Measurements from ENCODE around the gene TEAD4.

TEAD4 gene

DNA sequence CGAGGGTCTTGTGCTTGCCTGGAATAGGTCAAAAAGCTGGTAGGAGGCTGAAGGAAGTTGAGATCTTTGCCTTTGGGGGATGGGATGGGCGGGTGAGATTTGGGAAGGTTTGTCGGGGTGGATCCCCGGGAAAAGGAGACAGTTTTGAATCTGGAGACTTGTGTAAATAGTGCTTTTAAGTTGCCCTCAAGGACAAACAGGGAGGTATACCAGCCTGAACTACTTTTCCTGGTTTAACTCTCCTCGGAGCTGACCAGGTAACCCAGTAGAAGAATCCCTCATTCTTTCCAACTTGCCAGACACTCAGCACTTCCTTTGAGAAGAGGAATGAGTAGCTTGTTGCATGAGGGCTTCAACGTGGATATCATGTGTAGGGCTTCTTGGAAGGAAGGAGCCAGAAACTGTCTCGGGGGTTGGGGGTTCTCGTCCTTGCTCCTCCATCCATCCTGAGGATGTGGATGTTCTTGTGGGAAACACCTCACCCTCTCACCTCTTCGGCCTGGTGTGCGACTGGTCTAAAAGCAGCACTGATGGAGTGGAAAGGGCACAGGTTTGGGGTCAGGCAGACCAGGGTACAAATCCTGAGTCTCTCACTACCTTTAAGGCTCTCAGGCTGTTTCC, 1.9 kb downstream of the TEAD4 start:
- DNase-seq (ENCODE audit: low read depth, low spot score), result no peak

DNA sequence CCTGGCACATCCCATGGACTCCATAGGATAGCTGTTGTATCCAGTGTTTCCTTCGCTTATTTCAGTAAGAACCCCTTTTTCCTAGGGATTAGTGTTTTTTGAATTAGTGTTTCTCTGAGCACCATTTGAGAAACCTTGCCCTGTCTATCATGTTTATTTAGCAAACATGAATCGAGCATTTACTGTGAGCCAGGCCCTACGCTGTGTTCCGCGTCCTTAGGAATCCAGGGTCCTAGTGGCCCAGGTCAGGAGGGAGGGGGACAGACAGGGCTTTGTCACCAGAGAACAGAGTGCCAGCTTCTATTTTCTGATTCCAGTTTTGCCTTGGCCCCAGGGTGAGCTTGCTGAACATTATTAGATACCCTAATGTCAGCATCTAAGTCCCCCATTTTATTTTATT, 2.5 kb downstream of the TEAD4 start:
- DNase-seq (ENCODE audit: low read depth, low spot score), result no peak

DNA sequence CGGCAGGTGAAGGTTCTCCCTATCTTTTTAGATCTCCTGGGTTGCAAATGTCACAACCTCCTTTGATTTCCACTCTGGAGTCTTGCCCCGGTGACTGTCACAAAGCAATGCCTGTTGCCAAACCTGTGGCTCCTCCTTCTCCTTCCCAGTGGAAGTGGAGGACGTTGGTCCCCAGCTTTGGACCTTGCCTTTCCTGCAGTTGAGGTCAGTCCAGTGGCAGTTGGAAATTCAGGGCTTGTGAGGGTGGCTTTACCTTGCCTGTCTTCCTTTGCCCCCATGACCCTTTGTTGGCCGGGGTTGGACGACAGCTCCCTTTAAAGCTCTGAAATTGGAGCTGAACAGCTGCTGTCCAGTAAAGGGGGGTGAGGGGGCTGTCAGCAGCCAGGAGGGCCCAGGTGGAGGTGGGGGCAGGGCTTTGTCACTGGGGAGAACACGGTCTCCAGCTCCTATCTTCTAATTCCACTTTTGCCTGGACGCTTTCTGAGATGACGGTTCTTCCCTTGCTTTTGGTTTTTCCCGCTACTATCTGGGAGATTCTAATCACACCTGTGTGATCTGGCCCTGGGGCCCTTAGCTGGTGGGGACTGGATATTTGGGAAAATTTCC, 4.1 kb downstream of the TEAD4 start:
- DNase-seq (ENCODE audit: low read depth, low spot score), result no peak

DNA sequence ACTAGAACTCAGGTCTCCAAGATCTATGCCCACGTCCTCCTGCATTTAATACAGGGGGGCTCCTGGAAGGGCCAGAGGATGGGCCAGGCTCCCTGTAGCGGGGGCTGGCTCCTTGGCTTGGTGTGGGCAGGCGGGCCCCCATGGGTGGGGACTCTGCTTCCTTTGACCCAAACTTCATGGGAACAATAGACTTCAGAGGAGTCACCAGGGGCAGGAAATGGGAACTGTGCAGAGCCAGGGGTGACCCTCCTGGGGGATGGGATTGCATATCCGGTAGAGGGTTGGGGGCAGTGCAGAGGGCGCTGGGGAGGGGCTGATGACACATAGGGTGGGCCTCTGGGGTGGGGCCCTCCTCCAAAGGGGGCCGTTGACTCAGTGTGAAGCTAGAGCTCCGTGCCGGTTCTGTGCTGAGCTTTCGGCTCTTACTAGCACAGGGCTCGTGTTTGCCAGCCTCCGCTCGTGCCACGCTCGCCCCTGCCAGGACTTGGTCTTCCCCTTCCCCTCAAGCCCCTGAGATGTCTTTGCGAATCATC, 4.6 kb downstream of the TEAD4 start:
- no peak for DNase-seq (ENCODE audit: low read depth, low spot score)

DNA sequence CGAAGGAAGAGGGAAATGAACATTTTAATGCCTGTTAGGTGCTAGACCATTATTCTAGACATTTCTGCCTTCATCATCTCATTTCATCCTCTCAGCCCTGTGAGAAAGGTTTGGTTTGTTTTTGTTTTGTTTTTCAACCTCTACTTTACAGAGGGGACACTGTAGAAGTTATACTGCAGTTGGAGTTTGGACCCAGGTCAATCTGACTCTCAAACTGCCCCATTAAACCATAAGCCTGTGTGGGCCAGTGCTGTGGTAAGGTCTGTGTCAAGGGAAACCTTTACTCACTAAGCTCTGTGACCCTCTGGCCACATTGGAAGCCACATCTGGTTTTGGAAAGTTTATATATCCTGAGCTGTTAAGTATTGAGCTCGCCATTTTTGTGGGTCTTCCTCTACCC, 8.5 kb downstream of the TEAD4 start:
- DNase-seq (ENCODE audit: low read depth, low spot score), result no peak

DNA sequence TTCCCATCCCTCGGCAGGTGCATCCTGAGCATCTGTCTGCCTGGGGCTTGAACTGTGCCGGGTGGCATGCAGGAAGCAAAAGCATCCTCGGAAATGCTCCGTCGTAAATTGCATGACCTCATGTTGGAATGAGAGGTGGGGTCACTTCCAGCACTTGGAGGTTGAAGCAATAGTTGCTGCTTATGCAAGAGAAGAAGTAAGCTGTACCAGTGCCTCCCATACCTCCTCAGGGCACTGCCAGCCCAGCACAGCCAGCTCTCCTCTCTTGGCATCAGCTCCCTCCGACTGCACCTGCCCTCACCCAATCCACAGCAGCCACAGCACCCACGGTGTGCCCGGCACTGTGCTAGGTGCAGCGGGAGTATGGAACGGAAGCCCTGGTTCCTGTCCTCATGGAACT, 11.5 kb downstream of the TEAD4 start:
- DNase-seq (ENCODE audit: low read depth, low spot score), result no peak

DNA sequence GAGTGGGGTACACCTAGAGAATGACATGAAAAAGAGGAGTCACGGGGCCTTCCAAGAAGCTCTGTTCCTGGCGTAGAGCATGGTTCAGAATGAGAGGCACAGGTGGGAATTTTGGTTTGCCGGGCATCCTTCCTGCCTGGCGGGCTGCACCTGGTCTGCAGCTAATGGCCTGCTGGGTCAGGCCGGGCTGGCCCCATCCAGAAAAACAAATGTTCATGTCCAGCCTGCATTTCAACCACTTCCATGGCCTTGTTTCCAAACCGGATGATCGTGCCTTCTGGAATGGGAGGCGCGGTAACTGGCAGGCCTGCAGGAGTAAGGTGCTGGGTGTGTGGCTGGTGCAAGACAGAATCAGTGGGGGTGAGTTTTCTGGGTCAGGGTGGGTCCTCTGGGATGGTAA, 14.4 kb downstream of the TEAD4 start:
- no peak for DNase-seq (ENCODE audit: low read depth, low spot score)

DNA sequence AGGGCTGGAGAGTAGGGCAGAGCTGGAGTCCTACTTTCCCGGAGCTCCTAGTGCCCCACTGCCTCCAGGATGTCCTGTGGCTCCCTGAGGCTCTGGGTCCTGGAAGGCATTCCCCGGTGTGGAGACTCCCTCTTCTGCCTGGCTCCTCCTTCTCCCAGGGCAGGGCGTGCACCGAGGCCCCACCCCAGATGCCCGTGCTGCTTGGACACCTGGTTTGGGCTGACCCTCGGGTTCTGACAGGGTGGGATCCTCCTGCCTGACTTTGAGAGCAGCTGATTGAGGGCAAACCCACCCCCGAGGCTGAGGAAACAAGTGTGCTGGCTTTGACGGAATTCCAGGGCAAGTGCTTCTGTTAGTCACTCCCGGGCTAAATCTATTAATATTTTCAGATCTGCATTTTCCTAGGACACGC, 15.4 kb downstream of the TEAD4 start:
- no peak for DNase-seq (ENCODE audit: low read depth, low spot score)

DNA sequence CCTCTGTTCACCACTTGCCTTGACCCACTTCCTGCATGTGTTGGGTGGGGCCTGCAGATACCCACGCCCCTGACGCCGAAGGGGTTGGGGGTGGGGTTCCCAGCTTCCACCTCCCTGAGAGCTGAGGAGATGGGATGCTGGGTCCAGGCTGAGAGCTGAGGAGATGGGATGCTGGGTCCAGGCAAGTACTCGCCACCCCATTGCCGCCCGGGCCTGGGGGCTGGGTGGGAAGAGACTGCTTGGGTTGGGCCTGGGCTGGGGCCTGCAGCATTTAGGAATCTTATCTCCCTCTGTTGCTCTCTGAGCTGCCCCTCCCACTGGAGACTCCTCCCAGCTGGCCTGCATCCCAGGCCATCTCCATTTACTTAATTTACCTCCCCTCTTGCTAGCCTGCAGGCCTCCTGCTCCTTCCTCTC, 17.4 kb downstream of the TEAD4 start:
- no peak for DNase-seq (ENCODE audit: low read depth, low spot score)

DNA sequence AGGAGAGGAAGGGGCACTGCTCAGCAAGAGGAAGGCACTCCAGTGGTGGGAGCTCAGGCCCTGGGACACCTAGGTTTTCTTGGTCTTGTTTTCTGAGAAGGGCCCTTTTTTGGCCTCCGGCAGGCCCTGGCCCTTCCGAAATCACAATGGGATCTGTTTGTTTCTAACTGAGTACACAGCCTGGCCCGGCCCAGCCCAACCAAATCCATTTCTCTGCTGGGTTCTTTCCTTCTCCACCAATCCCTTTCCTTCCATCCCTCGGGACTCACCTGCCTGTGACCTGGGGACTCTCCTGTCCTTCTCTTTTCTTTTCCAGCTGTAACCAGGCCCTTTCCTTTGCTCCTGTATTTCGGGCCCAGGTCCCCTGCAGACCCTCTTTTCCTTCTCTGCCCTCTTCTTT, 18.6 kb downstream of the TEAD4 start:
- DNase-seq (ENCODE audit: low read depth, low spot score), result no peak

DNA sequence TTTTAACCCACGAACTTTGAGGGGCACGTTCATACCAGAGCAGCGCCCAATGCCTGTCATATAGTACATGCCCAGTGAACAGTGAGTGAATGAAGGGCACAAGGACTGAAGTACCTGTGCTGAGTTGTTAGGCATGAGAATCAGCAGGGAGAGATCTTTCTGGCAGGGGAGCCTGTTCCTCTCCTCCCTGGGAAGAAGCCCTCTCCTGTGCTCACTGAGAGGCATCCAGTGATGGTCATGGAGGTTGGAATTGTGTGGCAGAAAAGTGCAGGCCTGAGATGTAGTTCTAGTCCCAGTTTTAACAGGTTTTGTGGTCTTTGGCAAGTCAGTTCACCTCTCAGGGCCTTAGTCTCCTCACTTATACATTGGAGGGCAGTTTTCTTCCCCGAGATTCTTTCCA, 20.6 kb downstream of the TEAD4 start:
- DNase-seq (ENCODE audit: low read depth, low spot score), result no peak

DNA sequence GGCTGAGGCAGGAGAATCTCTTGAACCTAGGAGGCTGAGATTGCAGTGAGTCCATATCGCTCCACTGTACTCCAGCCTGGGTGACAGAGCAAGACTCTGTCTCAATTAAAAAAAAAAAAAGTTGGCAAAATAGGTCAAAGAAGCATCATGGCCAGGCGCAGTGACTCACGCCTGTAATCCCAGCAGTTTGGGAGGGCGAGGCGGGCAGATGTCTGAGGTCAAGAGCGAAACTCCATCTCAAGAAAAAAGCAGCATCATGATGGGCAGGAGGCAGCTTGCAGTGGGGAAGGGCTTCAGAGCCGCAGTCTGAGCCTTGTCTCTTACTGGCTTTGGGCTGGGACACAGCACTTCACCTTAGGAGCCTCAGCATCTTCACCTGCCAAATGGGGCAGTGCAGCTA, 21.4 kb downstream of the TEAD4 start:
- no peak for DNase-seq (ENCODE audit: low read depth, low spot score)

DNA sequence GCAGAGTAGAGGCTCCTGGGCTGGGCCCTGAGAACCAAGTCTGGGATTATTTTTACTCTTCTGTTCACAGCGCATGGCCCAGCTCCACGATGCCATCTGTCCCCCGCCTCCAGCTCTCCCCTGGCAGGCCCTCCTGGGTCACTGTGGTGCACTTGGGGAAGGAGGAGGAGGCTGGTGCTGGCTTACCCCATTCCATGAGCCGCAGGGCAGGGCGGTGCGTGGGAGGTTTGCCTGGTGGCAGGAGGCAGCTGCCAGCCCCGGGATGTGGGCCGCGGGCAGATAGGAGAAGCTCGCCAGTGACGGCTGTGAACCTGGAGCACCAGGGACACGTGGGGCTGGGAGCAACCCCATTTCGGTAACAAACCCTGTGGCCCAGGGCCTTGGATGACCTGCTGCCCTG, 23.2 kb downstream of the TEAD4 start:
- DNase-seq (ENCODE audit: low read depth, low spot score), result no peak

DNA sequence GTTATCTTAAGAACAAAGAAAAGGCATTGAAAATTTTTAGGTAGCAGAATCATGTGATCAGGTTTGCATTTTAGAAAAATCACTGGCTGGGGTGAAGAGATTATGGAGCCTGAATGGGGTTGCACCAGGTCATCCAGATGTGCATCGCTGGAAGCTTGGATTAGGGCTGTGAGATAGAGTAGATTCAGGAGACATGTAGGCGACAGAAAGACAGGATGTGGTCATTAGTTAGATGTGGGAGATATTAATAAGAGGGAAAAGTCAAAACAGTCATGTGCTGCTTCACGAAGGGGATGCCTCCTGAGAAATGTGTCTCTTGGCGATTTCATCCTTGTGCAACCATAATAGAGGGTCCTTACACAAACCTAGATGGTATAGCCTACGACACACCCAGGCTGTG, 25.1 kb downstream of the TEAD4 start:
- DNase-seq (ENCODE audit: low read depth, low spot score), result no peak

DNA sequence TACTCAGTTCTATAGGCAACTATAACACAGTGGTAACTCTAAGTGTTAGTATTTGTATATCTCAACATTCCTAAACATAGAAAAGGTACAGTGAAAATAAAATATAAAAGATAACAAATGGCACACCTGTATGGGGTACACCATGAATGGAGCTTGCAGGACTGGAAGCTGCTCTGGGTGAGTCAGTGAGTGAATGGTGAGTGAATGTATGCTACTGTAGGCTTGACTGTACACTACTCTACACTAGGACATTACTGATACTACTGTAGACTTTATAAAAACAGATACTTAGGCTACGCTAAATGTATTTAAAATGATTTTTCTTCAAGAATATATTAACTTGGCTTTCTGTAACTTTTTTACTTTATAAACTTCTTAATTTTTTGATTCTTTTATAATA, 25.5 kb downstream of the TEAD4 start:
- DNase-seq (ENCODE audit: low read depth, low spot score), result no peak

DNA sequence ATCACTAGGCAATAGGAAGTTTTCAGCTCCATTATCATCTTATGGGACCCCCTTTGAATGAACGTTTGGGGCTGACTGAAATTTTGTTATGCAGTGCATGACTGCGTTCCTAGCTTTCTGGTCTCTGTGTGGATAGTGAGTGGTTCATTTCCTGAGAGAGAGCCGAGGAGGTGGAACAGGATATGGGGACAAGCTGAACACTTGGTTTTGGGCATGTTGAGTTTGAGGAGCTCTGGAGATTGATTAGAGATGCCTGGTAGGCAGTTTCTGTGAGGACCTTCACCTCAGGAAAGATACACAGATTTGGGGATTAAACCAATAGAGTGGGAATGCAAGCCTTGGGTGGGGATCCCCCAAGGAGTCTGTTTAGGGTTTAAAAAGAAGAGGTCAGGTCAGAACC, 27.7 kb downstream of the TEAD4 start:
- DNase-seq (ENCODE audit: low read depth, low spot score), result no peak

DNA sequence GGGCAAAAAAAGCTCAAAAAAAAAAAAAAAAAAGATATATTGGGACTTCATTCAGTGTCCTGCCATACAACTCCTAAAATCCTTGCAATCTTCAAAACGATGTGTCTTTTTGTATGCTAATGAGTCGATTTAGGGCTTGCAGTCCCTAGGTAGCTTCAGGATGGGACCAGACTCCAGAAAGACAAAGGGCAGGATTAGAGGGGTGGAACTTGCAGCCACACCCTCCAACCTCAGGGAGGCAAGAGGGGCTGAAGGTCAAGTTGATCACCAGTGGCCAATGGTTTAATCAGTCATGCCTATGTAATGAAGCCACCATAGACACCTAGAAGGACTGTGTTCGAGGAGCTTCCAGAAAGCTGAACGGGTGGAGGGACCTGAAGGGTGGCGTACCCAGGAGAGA, 29.3 kb downstream of the TEAD4 start:
- DNase-seq (ENCODE audit: low read depth, low spot score), result no peak

DNA sequence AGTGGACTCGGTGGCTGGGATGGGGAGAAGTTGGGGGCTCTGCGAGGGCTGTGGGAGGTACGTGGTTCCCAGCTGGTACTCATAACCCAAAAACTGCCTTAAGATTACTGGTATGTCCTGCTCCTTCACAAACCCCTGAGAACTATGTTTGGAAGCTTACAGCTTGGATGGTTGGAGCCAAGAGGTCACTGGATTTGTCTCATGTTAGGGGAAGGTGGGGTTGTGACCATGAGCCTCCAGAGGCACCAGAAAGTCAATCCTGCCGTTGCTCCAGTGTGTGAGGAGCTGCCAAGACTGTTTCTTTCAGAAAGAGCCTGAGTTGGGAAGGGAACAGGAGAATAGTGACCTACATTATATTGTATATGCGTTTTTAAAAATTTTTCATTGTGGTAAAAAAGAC, 33.5 kb downstream of the TEAD4 start:
- DNase-seq (ENCODE audit: low read depth, low spot score), result no peak

DNA sequence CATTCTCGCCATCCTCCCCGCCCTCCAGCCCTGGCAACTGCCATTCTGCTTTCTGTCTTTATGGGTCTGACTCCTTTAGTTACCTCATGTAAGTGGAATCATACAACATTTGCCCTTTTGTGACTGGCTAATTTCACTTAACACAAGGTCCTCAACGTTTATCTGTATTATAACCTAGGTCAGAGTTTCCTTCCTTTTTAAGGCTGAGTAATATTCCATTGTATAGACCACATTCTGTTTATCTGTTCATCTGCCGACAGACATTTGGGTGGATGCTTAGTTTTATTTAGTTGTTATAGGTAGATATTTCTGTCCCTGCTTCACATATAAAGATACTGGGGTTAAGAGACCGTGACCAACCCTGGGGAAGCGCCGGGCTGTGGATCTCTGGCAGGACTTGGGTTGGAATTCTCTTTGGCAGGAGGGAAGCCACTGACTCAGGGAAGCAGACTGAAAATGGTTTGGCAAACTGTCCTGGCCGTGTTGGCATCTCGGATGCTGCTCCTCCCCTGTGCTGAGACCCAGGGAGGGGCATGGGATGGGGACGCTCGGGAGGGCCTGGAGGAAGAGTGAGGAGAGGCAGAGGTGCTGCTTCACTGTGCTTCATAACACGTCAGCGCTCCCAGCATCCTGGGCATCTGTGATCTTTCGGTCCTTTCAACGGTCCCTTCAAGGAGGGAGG, 38.9 kb downstream of the TEAD4 start:
- no peak for DNase-seq (ENCODE audit: low read depth, low spot score)

DNA sequence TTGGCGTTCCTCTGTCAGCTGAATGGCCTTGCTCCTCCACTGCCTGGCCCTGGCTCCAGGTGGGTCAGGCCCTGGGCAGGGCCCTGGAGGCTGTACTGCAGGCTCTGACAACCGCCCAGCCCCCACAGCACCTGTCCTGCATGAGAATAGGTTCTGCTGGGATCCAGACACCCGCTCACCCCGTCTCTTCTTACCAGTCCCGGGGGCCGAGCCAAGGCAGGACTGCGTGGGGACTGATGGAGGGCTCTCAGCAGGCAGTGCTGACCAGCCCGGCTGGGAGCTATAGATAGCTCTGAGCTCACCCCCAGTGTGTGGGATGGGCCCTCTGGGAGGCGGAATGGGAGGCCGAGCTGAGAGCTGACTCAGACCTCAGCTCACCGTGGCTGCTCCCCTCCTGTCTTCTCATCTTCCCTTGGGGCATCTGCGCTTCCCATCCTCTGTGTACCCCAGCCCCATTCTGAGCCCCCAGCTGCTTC, 39.6 kb downstream of the TEAD4 start:
- no peak for DNase-seq (ENCODE audit: low read depth, low spot score)

DNA sequence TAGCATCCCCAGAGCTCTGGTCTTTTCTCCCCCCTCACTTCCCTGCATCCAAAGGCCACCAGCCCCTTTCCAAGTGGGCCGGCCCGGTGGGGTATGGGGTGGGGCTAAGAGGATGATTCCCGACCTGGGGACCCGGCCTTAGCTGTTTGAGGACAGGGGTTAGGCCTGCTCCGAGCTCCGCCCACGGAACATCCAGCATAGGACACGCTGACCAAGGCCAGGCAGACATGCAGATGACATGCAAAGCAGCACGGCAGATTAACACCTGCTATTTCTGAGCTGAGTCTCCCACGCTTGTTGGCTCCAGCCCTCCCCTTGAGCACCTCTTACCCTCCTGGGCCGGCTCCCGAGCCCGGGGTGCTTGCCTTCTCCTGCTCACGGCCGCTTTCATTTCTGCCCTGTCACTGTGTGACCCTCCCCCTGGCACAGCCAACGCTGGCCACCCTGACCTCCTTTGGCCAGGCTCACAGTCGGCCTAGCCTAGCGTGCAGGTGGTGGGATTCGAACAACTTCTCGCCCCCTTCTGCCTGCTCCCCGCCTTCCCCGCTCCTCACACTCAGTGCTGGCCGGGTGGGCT, 40.2 kb downstream of the TEAD4 start:
- no peak for DNase-seq (ENCODE audit: low read depth, low spot score)

DNA sequence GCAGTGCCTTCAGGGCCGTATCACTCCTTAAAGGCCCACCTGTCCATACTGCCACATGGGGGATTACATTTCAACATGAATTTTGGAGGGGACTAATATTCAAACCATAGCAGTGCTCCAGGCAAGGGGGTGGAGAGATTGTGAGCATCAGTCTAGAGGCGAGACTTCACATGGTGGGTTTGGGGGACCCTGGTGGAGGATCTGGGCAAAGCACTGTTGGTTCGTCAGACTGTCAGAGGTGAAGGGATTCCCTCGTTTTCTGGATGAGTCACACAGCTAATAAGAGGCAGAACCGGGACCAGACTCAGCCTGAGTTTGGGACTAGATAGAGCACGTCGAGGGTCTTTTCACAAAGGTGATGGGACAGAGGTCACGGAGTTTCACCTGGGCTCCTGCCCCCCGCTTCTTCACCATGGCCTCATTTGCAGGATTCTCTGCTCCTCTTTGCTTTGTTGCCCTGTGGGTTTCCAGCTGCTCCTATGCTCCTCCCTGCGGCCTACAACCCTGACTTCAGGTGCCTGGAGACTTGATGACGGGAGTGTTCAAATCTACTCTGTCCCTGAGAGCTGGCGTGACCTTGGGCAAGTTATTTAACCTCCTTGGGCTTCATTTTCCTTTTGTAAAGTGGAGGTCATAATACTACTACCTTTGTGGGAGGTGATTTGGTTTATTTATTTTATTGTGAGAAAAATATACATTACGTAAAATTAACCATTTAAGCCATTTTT, 41.5 kb downstream of the TEAD4 start:
- no peak for DNase-seq (ENCODE audit: low read depth, low spot score)

All from activated CD4-positive, CD25-positive, alpha-beta regulatory T cell treated with anti-CD3 and anti-CD28 coated beads, Interleukin-2, amount 50 U/mL, for 16 hours (primary cell).